ENCODE data around the gene WDR83.
"Not testable (repeated sequence)": the region's sequence is repeated elsewhere in the genome, so short reads cannot be mapped to it uniquely, and the experiment has no call there.

The WDR83 gene

DNA sequence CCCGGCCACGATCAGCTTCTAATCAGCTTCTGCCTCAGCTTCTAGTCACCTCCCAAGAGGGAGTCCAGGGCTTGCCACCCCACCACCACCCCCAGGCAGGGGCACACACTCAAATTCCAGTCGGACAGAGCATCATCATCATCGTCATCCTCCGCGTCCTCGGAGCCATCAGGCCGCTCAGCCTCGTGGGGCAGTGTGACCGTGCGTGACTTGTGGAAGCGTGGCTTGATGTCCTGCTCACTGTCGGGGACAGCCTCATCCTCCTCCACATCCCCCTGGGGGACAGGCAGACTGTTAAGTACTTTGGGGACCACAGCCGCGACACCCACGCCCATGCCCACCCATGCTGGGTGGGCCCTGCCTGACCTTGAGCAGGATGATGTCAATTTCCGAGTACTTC lies 44.6 kb downstream of the WDR83 start:
- no peak for TF ChIP-seq CTCF (conservative IDR thresholded peaks at IDR 0.05)
- H3K27ac ChIP-seq, result no peak overlapping the region

GRCh38 chr19:12712077-12712476 lies 45.5 kb downstream of the WDR83 start:
- TF ChIP-seq CTCF (conservative IDR thresholded peaks at IDR 0.05), result peak; percentile 67
- H3K27ac ChIP-seq, result not testable (repeated sequence)

GRCh38 chr19:12713304-12713703 lies 46.7 kb downstream of the WDR83 start:
- not testable (repeated sequence) for H3K27ac ChIP-seq

GRCh38 chr19:12715102-12715501 lies 48.5 kb downstream of the WDR83 start:
- TF ChIP-seq CTCF (conservative IDR thresholded peaks at IDR 0.05), result no peak
- no peak overlapping the region for H3K27ac ChIP-seq

GRCh38 chr19:12715929-12716328 lies 49.3 kb downstream of the WDR83 start:
- no peak for TF ChIP-seq CTCF (conservative IDR thresholded peaks at IDR 0.05)

GRCh38 chr19:12720296-12720695 lies 53.7 kb downstream of the WDR83 start:
- no peak for TF ChIP-seq CTCF (conservative IDR thresholded peaks at IDR 0.05)
- peak overlapping the region; percentile 95 for H3K27ac ChIP-seq

More at GRCh38 chr19:12715929-12716328, 49.3 kb downstream of the WDR83 start:
- H3K27ac ChIP-seq, result no peak overlapping the region

DNA sequence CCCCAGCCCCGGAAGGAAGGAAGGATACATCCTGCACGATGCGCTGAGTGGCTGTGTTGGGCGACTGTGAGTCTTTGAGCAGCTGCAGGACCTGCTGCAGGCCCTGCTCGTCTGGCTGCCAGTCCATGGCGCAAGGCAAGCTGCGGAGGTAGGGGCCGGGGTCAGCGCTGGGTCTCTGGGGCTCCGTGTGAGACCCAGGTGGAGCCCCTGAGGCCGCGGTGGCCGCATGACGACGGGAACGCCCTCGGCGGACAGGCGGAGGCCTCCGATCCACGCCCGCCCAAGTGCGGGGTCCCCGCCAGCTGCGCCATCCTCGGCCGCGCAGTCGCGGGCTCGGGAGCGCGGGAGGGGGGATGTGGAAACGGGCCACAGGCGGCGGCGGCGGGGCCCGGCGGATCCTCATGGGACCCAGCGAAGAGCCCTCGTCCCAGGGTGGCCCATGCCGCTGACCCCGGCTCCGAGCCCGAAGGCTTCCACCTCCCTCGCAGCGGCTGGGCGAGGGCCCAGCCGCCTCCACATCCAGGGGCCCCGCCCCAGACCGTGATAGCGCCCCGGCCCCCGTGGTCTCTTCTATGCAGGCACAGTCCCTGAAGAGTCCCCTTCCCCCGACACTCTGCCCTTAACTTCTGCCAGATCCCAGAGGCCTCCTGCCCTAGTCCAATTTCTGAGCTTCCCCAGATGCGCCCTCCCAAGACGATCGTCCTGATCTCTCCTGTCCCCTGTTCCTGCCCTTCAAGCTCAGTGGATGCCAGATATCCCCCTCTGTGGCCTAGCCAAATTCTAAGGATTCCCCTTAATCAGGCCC lies 54.4 kb downstream of the WDR83 start:
- peak overlapping the region; percentile 95 for H3K27ac ChIP-seq
- TF ChIP-seq CTCF (conservative IDR thresholded peaks at IDR 0.05), result no peak
